Right lobe of liver (tissue), 6 donors: ENCODE data around the gene CHCHD5. TPM values are rescaled to one million over a fixed set of nuclear protein-coding genes. Genes with fewer than 3 reads are reported as not detected.

Source experiments
- ATAC-seq, 4 donors: fragments of 200-7000 bp; cut with Tn5 transposase; one replicate each; pipeline ENCODE4 v1.9.1; 2020; ENCODE audit warnings: mild to moderate bottlenecking in 4 of 4, moderate library complexity in 4 of 4
- DNase-seq, 3 donors: peaks; one replicate each; pipeline ENCODE4 v3.0.0-alpha.2; 2020
- H3K27ac ChIP-seq, 3 donors: fragments of 200-600 bp; one replicate each; pipeline ENCODE4 v1.8.0; 2022
- H3K27me3 ChIP-seq, 2 donors: fragments of 200-600 bp; one replicate each; pipeline ENCODE4 v1.8.0; 2022
- H3K36me3 ChIP-seq, 4 donors: fragments of 200-600 bp; sonication (generic) in 1 of 4; one replicate each; pipeline versions ENCODE4 v1.5.1 to v1.8.0; 2017 to 2022; ENCODE audit warnings: control low read depth in 1 of 4
- H3K4me1 ChIP-seq, 4 donors: fragments of 200-600 bp; sonication (generic) in 1 of 4; one replicate each; pipeline versions ENCODE4 v1.5.1 to v1.8.0; 2017 to 2022; ENCODE audit warnings: control low read depth in 1 of 4
- H3K4me3 ChIP-seq, 3 donors: fragments of 200-600 bp; one replicate each; pipeline ENCODE4 v1.8.0; 2022
- H3K9me3 ChIP-seq, 4 donors: fragments of 200-600 bp; sonication (generic) in 1 of 4; one replicate each; pipeline versions ENCODE4 v1.5.1 to v1.8.0; 2017 to 2022; ENCODE audit warnings: control low read depth in 1 of 4
- POLR2A ChIP-seq: fragments of 450-650 bp; IDR thresholded peaks from one replicate; pipeline ENCODE4 v1.6.1; 2017; ENCODE audit warnings: antibody characterized with exemption, mild to moderate bottlenecking
- WGBS: methylation state at CpG from one replicate; pipeline ENCODE4 v1.1.6; 2018; ENCODE audit warnings: low coverage, low lambda C conversion rate; ENCODE audit not compliant: insufficient coverage; ENCODE audit errors: missing lambda C conversion rate; 5-methylcytosine and 5-hydroxymethylcytosine counted together
- intact Hi-C, 2 donors: fragments of 100-400 bp; cut with DNase I; formaldehyde crosslinking; loops; one replicate each; pipeline versions ENCODE4 v1.11.2 to v1.14.1; 2022
- total RNA-seq, 6 experiments: library from RNA; depleted of rRNA in 2 of 6; stranded (reverse); fragments of >200 nt in 2 of 6; fragmentation: NEBNext Ultra II Directional in 3 of 6; extraction: Animal tissue kit (Norgen Biotek cat#: 25700) in 3 of 6; gene quantifications; one replicate each; pipeline versions ENCODE4 v1.1.0 to v1.2.4, GENCODE V29; 2016 to 2023
- TF ChIP-seq, protein P1 (sequence below), 4 donors: fragments of 200-600 bp in 3 of 4; fragments of 450-650 bp in 1 of 4; IDR thresholded peaks; one replicate each; pipeline versions ENCODE4 v1.5.1 to v1.8.0; 2016 to 2022; ENCODE audit warnings: antibody characterized with exemption in 4 of 4, mild to moderate bottlenecking in 2 of 4
- donor health status: DM: no; HTN: yes; CAD: no.
- donor health status: DM: no; HTN: no; CAD: no.
- donor health status: DM: no; HTN: no; CAD: no.
- donor health status: DM: no; HTN: yes; CAD: no.
- donor health status: DM: no; HTN: yes; CAD: no.

Gene CHCHD5
- total RNA-seq, 6 experiments from 2014 or later, result 15.1 to 29.5 (median 18.7) TPM

DNA sequence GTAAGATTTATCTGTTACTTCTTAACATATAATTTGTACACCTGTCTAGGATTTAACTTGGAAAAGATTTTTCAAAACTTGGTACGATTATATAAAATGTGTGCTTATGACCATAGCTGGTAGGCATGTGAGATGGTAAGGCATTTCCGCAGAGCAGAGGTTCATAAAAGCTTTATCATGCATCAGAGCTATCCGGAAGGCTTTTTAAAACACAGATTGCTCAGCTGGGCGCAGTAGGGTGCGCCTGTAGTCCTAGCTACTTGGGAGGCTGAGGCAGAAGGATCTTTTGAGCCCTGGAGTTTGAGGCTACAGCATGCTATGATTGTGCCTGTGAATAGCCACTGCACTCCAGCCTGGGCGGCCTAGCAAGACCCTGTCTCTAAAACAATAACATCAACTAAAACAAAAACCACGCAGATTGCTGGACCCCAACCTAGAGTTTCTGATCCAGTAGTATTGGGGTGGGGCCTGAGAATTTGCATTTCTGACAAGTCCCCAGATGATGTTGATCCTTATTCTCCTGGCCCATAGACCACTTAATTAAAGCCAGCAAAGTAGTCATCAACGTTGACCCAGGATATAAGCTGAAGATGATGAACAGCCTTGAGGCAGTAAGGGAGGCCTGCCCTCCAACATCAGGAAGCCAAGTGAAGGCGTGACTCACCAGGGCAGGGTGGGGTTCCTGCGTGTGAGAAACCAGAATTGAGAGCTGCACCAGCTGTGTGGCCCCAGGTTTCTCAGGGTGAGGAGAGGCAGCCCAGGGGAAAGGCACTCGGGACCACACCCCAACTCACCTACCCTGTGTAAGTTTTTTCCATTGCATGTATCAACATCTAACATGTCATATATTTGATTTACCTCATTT is 39.7 kb downstream of the CHCHD5 start:
- Histone ChIP-seq H3K9me3 (no peaks in the 10 kb centered on the region), H3K27me3 (no peaks in the 10 kb centered on the region), H3K4me3 (no peak overlapping the region), H3K36me3 (no peaks in the 10 kb centered on the region), H3K4me1 (peaks cover 0 to 6% (median 0%) of the 10 kb centered on the region in 4 donors), H3K27ac (no peak overlapping the region)
- 76% methylated on average over 9 of the region's 11 CpGs for WGBS
- intact Hi-C loops, result loop anchor here in 1 of 2 donors (10.0 kb wide), 1 partner anchor 101 kb away; the partner anchor contains the start of gene NT5DC4
- peak in 1 of 3 donors; percentile 40 for DNase-seq
- no peak for ATAC-seq
- TF ChIP-seq, protein P1, sequence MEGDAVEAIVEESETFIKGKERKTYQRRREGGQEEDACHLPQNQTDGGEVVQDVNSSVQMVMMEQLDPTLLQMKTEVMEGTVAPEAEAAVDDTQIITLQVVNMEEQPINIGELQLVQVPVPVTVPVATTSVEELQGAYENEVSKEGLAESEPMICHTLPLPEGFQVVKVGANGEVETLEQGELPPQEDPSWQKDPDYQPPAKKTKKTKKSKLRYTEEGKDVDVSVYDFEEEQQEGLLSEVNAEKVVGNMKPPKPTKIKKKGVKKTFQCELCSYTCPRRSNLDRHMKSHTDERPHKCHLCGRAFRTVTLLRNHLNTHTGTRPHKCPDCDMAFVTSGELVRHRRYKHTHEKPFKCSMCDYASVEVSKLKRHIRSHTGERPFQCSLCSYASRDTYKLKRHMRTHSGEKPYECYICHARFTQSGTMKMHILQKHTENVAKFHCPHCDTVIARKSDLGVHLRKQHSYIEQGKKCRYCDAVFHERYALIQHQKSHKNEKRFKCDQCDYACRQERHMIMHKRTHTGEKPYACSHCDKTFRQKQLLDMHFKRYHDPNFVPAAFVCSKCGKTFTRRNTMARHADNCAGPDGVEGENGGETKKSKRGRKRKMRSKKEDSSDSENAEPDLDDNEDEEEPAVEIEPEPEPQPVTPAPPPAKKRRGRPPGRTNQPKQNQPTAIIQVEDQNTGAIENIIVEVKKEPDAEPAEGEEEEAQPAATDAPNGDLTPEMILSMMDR (IDR thresholded peaks at IDR 0.05), result no peak
- TF ChIP-seq POLR2A, result no peak

DNA sequence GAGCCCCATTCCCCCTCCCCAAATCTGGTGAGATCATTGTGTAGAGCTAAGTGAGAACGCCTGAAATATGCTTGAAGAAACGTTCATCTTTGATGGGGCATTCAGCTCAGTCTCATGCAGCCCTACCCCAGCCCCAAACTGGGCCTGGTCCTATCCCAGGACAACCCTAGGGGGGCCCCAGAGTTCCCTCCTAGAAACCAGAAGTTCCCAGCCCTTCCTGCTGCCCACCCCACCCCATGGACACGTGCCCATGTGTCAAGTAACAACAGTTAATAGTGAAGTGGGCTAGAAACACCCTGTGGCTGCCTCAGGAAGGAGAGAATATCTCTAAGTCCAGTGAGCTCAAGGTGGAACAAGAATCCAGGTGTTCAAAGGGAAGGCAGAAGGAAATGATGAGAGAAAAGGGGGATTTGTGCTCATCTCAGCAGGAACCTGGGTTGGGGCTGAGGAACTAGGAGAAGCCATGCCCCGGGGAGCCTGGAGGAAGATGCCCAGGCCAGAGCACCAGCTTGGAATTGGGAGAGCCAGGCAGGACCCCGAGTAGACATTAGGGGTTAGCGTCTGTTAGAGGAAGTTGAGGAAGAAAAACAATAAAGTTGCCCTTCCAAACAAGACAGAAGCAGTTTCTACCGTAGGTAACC is 41.2 kb downstream of the CHCHD5 start:
- Histone ChIP-seq H3K9me3 (no peaks in the 10 kb centered on the region), H3K27me3 (no peaks in the 10 kb centered on the region), H3K4me3 (no peak overlapping the region), H3K4me1 (peaks cover 0 to 6% (median 0%) of the 10 kb centered on the region in 4 donors), H3K27ac (no peak overlapping the region), H3K36me3 (no peaks in the 10 kb centered on the region)
- ATAC-seq (no peak), DNase-seq (peak in 1 of 3 donors; percentile 32)
- 51% methylated on average over 7 of the region's 7 CpGs for WGBS
- intact Hi-C loops, result loop anchor here in 1 of 2 donors (10.0 kb wide), 1 partner anchor 99 kb away; the partner anchor contains the start of gene NT5DC4
- TF ChIP-seq, protein P1 (IDR thresholded peaks at IDR 0.05), result no peak
- TF ChIP-seq POLR2A, result no peak

DNA sequence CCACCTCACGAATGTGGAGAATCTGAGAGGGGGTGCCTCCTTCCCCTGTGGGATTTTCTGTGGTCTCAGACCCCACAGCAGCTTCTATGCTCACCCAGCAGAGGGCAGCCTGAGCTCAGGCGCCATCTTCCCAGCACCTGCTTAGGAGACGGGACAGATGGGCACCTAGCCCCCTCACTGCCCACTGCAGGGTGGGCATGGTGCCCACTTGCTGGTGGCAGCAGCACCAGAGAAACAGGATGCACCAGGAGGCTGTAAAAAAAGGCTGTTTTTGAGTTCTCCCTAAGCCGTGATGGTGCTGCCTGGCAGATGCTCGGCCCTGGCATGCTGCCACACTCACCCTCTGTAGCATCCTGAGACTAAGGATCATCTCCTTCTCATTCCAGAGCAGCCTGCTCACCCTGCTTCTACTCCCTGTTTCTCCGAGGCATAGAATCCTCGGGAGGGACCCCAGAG is 42.2 kb downstream of the CHCHD5 start:
- peak; percentile 69 to 88 (median 84) for ATAC-seq
- Histone ChIP-seq H3K27ac (no peak overlapping the region), H3K4me3 (no peak overlapping the region), H3K36me3 (no peaks in the 10 kb centered on the region), H3K9me3 (no peaks in the 10 kb centered on the region), H3K27me3 (no peaks in the 10 kb centered on the region), H3K4me1 (peaks cover 0 to 6% (median 0%) of the 10 kb centered on the region in 4 donors)
- peak; percentile 64 to 68 (median 68) for DNase-seq
- TF ChIP-seq, protein P1 (IDR thresholded peaks at IDR 0.05), result peak; percentile 84 to 93 (median 92)
- no peak for TF ChIP-seq POLR2A
- WGBS, result 0% methylated on average over 3 of the region's 7 CpGs
- intact Hi-C loops, result loop anchor here in 1 of 2 donors (10.0 kb wide), 1 partner anchor 98 kb away; the partner anchor contains the start of gene NT5DC4

DNA sequence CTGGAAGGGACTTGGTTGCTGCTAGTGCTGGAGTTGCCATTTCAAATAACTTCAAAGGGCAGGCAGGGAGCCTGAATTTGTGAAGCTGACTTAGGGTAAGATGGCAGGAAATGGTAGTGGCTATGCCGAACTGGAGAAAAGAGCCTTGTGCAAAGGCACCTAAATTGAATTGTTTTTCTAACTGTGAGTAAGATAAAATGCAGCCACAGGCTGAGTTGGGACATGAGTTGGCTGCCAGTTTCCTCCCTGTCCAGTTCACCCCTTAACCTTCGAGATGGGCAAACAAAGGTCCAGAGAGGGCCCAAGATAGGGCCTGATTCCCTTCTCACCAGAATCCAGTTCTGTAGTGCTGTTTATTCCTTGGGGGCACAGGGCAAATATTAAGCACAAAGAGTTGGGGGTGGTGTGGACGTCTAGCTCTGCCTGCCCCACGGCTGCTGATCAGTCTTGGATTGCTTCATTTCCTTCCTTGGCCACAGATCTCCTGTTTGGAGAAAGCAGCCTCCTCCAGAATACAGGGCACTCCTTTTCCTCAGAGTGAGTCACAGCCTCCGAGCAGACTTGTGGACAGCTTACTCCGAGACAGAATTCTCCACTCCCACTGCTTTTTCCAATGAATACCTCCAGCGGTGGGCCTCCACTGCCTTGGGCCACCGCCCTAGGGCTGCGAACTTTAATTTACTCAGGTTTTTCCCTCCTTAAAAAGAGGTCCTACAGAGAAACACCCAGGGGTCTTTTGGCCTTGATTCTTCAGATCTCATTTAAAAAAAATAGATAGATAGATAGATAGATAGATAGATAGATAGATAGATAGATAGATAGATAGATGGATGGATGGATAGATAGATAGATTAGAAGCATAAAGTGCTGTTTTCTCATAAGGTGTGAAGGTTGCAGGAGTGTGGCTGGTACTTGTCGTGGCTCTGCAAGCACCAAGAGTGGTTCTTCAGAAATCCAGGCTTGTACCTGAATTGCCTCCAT is 42.9 kb downstream of the CHCHD5 start:
- WGBS, result 37% methylated on average over 9 of the region's 10 CpGs
- ATAC-seq (peak; percentile 54 to 81 (median 62)), DNase-seq (peak in 1 of 3 donors; percentile 48)
- Histone ChIP-seq H3K27ac (peak overlapping the region in 1 of 3 donors; percentile 28), H3K36me3 (no peaks in the 10 kb centered on the region), H3K27me3 (no peaks in the 10 kb centered on the region), H3K9me3 (no peaks in the 10 kb centered on the region), H3K4me3 (no peak overlapping the region), H3K4me1 (peaks cover 0 to 6% (median 0%) of the 10 kb centered on the region in 4 donors)
- TF ChIP-seq, protein P1 (IDR thresholded peaks at IDR 0.05), result no peak
- no peak for TF ChIP-seq POLR2A
- intact Hi-C loops, result loop anchor here in 1 of 2 donors (10.0 kb wide), 1 partner anchor 97 kb away; the partner anchor contains the start of gene NT5DC4
